Smooth muscle cell of the brain vasculature (primary cell): ENCODE measurements around the gene HECW1.

Source experiments
- DNase-seq: peaks from one replicate; pipeline ENCODE4 v3.0.0-alpha.2; 2012; ENCODE audit warnings: low read depth, low spot score

HECW1 gene

DNA sequence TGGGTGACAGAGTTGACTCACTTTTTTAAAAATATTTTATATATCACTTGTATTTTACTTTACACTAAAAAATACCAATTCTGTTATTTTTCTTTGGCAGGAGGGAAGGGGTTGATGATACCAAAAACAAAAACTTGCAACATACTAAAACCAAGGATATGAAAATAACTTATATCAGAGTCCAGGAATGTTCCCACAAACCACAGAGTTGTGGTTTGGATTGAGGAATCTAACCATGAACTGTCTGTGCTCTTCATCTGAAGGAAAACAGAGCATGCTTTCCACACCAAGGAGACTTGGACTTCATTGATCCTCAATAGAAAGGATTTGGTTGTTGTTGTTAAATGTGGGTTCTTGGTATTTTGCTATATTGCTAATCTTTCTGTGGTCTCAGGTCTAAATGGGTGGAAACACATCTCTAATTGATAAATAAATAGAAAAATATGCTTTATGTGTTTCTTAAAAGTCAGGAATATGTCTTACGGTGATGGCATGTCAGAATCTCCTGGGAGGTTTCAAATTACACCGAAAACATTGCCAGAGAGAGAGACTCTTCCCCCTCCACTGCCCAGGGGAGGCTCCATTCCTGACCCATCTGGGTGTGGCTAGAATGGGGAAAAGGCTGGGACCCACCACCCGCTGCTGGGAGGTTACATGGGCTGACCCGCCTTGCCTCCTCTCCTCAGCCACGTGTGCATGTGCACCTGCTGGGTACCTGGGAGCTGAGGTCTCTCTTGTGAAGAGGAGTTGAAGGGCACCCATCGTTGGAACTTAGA, 423.6 kb downstream of the HECW1 start:
- DNase-seq = peak; percentile 73

GRCh38 chr7:43536773-43537172, 424.3 kb downstream of the HECW1 start:
- DNase-seq = no peak

DNA sequence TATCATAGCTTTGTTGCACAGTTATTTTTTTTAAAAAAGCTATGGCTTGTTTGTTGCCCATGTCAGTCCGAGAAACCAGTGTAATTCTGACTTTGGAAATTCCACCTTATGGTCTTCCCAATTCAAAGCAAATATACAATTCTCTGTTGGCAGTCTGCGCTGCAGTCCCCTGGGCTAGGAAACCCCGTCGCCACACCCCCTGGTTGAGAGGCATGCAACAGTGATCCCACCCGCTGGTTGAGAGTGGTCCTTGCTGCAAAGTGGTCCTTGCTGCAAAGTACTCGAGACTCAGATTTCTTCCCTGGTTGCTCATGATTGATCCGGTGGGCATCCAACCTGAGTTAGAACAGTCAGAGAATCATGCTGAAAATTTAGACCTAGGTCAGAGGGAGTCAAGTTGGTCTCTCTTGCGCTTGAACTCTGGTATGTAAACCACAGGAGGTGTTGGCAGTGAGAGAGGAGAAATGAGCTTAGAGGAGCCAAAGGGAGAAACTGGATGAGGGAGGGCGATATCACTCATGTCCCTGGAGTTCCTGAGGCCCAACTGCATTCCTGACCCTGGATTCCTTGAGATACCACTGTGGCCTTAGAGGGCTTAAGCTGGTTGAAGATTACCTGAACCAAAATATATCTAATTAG, 425.4 kb downstream of the HECW1 start:
- DNase-seq = no peak

- DNase-seq = no peak
These were observed 425.9 kb downstream of the HECW1 start for GRCh38 chr7:43538404-43538771.

DNA sequence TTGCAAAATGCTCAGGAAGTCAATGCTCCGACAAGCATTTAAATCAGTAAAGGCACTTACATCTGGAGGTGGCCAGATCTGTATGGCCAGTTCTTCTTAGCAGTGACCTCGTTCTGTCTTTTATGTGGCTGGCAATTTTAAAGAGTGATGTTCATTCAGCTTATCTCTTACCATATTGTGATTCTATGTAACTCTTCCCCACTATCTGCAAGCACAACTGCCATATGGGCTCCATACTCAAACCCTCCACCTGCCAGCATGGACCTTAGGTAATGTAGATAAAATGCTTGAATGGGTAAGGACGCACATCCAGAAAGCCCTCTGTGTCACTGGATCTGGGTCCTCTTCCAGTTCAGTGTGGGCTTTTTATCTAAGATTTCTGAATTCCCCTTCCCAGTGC, 428.0 kb downstream of the HECW1 start:
- DNase-seq = no peak

DNA sequence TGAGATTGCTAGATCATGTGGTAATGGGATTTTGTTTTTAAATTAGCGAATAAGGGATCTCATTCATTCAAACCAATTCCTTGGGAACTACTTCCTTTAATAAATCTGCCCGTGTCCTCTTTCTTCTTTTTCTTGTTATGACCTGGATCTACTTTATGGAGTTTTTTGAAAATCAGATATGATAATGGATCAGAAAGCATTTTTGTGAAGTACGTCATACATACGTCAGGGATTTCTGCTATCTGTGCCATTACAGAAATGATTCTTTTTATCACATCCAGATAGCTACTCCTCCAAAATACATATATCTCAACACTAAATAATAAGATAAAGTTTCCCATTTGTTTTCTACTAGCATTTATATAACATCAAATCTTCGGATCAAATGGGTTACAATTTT, 430.3 kb downstream of the HECW1 start:
- DNase-seq = no peak

- DNase-seq = no peak
These were observed 433.8 kb downstream of the HECW1 start for GRCh38 chr7:43546231-43546630.

DNA sequence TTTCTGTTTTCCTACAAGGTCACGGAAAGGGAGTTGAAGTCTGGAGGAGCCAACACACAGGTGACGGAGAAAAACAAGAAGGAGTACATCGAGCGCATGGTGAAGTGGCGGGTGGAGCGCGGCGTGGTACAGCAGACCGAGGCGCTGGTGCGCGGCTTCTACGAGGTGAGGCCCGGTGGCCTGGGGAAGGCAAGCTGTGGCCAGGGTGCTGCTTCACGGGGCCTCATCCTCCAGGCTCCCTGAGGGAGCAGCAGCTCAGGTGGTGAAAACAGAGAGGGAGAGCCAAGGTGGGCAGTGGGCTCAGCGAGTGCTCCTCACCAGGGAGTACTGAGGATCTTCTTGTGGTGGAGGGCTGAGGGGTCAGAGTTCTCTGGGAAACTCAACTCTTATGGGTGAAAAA, 438.0 kb downstream of the HECW1 start:
- no peak for DNase-seq

- DNase-seq = no peak
These were observed 439.7 kb downstream of the HECW1 start for GRCh38 chr7:43552122-43552521.

GRCh38 chr7:43553999-43554398, 441.6 kb downstream of the HECW1 start:
- no peak for DNase-seq

GRCh38 chr7:43554423-43554822, 442.0 kb downstream of the HECW1 start:
- DNase-seq = no peak

DNA sequence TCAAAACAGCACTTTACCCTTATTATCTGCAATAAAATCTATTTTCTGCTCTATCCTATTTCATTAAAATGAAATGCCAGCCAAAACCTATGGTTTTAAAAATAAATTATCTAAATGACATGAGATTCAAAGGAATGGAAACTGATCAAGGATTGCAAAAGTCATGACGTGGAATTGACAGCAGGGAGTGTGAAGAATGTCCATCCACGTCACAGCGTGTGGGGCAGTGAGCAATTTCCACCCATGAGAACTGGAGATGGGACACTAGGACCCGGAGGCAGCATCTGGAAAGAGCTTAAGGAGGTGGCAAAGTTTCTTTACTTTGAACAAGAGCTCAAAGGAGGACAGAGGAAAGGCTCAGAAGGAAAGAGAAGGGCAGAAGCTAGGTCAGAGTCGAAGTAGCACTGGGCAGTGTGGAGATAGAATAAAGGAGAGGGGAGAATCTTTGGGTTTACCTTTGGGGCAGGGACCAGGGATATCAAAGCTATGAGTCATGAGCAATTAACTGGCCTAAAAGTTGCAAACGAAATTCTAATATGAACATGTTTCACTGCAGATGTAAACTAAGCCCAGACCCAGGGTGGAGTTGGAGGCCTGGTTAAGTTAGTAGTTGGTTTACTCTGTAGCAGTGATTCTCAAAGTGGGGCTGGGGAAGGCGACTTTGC, 445.5 kb downstream of the HECW1 start:
- no peak for DNase-seq

GRCh38 chr7:43559171-43559945, 446.9 kb downstream of the HECW1 start:
- DNase-seq = no peak

DNA sequence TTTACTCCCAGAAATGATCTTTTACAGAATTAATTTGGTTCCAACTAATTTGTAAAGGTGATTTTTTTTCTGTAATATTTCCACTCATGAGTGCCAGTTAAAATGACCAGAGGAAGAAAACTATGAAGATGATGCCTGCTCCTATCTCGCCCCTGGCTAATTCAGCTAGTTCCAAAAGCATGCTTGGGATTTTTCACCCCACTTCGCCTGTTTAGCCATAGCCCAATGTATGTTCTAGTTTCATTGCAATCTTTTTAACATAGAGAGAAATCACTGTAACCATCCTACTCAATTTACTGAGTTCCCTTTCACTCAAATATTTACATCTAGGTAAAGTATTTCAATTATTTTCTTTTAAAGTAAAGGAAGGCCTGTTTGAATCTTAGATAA, 447.5 kb downstream of the HECW1 start:
- DNase-seq = no peak

DNA sequence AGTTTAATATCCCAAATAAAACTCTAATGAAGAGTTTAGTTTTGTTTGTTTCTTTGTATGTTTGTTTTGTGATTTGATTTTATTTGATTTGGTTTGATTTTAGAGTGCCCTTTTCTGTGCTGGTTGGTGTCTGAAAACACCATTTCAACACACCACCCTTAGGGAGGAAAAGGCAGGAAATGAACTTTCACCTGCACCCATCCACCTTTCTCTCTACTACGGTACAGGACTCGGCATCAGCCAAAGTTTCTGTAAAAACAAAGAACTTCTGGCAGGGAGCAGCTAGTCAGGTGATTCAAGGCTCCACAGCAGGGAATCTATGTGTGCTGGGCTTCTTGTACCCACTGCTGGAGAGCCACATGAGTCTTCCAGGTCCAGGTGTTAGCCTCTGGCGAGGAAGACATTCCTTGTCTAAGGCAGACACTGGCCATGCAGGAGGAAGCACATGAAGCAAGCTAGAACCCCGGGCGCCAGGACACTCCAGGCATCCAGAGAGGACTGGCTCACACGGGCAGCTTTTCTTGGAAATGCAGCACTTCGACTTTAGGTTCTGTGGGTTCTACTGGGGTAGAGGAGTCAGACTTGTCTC, 448.4 kb downstream of the HECW1 start:
- DNase-seq = no peak

DNA sequence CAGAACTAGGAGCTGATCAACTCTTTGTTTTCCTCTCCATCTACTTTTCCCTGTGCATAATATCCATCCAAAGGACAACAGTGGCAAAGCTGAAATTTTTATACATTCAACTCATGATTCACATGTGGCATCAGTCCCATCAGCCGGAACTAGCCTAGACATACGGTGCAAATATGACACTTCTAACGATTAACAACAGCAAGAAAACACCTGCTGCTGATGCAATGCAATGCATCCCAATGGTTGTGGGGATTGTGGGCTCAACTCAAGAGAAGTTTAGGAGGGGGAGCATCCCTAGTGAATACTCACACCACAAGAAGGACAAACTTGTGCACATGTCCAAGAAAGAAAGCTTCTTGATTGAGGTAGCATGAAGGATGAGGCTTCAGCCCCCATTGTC, 449.9 kb downstream of the HECW1 start:
- no peak for DNase-seq

- no peak for DNase-seq
These were observed 453.3 kb downstream of the HECW1 start for GRCh38 chr7:43565786-43566185.

- no peak for DNase-seq
These were observed 456.1 kb downstream of the HECW1 start for GRCh38 chr7:43568529-43568928.

DNA sequence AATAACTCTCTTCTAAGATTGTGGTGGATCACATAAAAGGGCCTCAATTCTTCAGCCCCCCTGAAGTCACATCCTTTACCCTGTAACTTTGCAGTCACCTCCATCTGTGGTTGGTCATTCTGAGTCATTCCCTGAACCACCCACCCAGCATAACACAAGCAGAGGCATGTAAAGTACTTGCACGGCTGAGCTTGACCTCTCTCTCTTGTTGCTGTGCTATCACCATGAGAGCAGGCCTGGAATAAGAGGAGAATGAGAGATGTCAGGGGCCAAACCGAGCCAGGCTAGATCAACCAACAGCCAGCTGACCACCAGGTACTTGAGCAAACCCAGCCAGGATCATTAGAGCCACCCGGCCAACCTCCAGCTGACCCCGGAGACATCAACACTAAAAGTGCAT, 457.0 kb downstream of the HECW1 start:
- DNase-seq = no peak

DNA sequence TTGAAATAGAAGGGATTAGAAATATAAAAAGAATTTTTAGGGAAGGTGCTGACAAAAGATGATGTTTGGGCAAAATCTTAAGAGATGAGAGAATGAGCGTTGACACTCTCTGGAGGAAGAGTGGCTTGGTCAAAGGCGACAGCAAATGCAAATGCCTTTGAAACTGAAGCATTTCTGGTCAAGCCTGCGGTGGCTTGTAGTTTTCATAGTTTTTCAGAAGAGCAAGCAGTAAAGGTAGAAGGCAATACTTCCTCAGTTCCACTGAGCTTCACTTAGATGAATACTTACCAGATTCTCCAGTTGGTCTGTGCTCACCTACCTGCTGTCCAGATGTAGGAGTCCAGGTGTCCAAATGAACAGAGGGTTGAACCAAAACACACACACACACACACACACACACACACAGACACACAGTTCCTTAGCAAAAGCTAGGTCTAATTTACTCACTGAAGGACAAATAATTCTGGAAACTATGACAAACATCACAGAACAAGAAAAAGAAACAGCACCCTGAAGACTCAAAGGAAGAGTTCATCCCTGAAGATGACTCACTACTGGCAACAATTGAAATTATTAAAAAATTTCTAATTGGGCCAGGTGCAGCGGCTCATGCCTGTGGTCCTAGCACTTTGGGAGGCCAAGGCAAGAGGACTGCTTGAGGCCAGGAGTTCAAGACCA, 458.4 kb downstream of the HECW1 start:
- DNase-seq = no peak

DNA sequence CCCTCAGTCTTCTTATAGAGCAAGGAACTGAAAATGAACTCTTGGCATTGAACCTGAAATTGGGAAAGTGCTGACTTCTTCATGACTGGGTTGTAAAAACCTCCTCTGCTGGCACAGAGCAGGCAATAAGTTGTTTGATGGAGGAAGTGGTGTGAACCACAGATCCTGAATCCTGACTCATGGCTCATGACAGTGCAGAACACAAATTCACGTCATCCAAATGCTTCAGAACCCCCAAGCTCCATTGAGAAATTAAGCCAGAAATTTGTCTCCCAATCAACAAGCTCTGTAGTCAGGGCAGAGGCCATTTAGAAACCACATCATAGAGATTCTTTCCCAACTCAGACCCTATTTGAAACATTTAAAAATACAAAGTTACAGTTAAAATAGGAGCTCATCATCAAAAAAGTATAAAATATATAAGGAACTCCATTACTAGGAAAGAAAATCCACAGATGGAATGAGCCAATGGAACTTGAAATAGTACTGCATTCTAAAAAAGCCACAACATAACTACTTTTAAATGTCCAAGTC, 460.1 kb downstream of the HECW1 start:
- peak; percentile 74 for DNase-seq
